ENCODE results near the gene MATN1.

DNA sequence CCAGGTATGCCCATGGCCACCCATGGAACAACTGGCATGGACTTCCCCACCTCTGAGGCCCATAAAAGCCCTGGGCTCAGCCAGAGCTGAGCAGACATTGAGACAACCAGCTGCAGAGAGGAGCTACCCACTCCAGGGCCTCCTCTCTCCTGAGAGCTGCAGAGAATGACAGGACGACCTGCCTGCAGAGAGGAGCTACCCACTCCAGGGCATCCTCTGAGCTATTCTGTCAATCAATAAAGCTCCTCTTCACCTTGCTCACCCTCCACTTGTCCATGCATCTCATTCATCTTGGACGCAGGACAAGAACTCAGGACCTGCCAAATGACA, 43.4 kb downstream of the MATN1 start:
- TF ChIP-seq, protein P1, sequence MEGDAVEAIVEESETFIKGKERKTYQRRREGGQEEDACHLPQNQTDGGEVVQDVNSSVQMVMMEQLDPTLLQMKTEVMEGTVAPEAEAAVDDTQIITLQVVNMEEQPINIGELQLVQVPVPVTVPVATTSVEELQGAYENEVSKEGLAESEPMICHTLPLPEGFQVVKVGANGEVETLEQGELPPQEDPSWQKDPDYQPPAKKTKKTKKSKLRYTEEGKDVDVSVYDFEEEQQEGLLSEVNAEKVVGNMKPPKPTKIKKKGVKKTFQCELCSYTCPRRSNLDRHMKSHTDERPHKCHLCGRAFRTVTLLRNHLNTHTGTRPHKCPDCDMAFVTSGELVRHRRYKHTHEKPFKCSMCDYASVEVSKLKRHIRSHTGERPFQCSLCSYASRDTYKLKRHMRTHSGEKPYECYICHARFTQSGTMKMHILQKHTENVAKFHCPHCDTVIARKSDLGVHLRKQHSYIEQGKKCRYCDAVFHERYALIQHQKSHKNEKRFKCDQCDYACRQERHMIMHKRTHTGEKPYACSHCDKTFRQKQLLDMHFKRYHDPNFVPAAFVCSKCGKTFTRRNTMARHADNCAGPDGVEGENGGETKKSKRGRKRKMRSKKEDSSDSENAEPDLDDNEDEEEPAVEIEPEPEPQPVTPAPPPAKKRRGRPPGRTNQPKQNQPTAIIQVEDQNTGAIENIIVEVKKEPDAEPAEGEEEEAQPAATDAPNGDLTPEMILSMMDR (IDR thresholded peaks at IDR 0.05; ENCODE audit: low read length): no peak
- no peak for TF ChIP-seq EZH2 (IDR thresholded peaks at IDR 0.05; ENCODE audit: borderline replicate concordance, low read length)
